OCI-LY7 (cell line): ENCODE data around the gene STK11IP. TPM values are rescaled to one million over a fixed set of nuclear protein-coding genes. Genes with fewer than 3 reads are reported as not detected.

Experiments used
- BruUV-seq: library from RNA; stranded (reverse); fragments of 400-500 nt; replicated peaks from 2 replicates; lab custom pipeline; 2021; lab: Mats Ljungman, UMichigan
- CTCF ChIA-PET: fragments of 300-600 bp; sonication (Branson Sonifier 250); formaldehyde crosslinking; loops from one replicate; lab custom pipeline; 2022; ENCODE audit warnings: antibody characterized with exemption; ENCODE audit not compliant: unreplicated experiment; lab: Charles Lee
- POLR2A ChIA-PET: fragments of 300-600 bp; sonication (Branson Sonifier 250); formaldehyde crosslinking; loops from one replicate; lab custom pipeline; 2022; ENCODE audit warnings: antibody characterized with exemption; lab: Charles Lee
- DNase-seq: peaks from one replicate; pipeline ENCODE4 v3.0.0-alpha.2; 2015; ENCODE audit warnings: low spot score
- H2AFZ ChIP-seq: fragments of 200-600 bp; sonication (generic), shearing (Covaris generic); 2 replicates; pipeline ENCODE4 v1.6.1; 2014; ENCODE audit warnings: mild to moderate bottlenecking, antibody characterized with exemption, low read length, moderate library complexity
- H3K27ac ChIP-seq: fragments of 200-600 bp; sonication (generic); 2 replicates; pipeline ENCODE4 v1.5.1; 2014; ENCODE audit warnings: mixed run types, low read depth, mild to moderate bottlenecking, moderate library complexity, low read length, inconsistent platforms; ENCODE audit not compliant: poor library complexity, severe bottlenecking
- H3K36me3 ChIP-seq: fragments of 200-600 bp; sonication (generic); 2 replicates; pipeline ENCODE4 v1.6.1; 2014; ENCODE audit warnings: mild to moderate bottlenecking, antibody characterized with exemption, low read length, moderate library complexity, mixed read lengths; ENCODE audit not compliant: insufficient read depth
- H3K4me1 ChIP-seq: fragments of 200-600 bp; sonication (generic); 2 replicates; pipeline ENCODE4 v1.5.1; 2014; ENCODE audit warnings: mild to moderate bottlenecking, low read length; ENCODE audit not compliant: insufficient read depth, poor library complexity, severe bottlenecking
- H3K4me2 ChIP-seq: fragments of 200-600 bp; sonication (generic); 2 replicates; pipeline ENCODE4 v1.6.1; 2014; ENCODE audit warnings: mild to moderate bottlenecking, low read length
- H3K4me3 ChIP-seq: fragments of 200-600 bp; sonication (generic); 2 replicates; pipeline ENCODE4 v1.5.1; 2014; ENCODE audit warnings: mild to moderate bottlenecking, low read depth, low read length; ENCODE audit not compliant: poor library complexity, severe bottlenecking
- H3K79me2 ChIP-seq: fragments of 200-600 bp; sonication (generic); 2 replicates; pipeline ENCODE4 v1.6.1; 2016; ENCODE audit warnings: low read depth, mild to moderate bottlenecking, low read length, moderate library complexity, mixed read lengths; ENCODE audit not compliant: insufficient read depth
- H3K9me2 ChIP-seq: fragments of 200-600 bp; sonication (generic); 2 replicates; pipeline ENCODE4 v1.6.1; 2016; ENCODE audit warnings: mild to moderate bottlenecking, low read length, mixed read lengths; ENCODE audit not compliant: insufficient read depth
- H3K9me3 ChIP-seq: fragments of 200-600 bp; sonication (generic); 2 replicates; pipeline ENCODE4 v1.6.1; 2014; ENCODE audit warnings: mild to moderate bottlenecking, mixed run types, low read length, mixed read lengths
- H4K20me1 ChIP-seq: fragments of 200-600 bp; sonication (generic); 2 replicates; pipeline ENCODE4 v1.6.1; 2014; ENCODE audit warnings: mild to moderate bottlenecking, antibody characterized with exemption, low read length, moderate library complexity, mixed read lengths; ENCODE audit not compliant: insufficient read depth
- EZH2phosphoT487 ChIP-seq: fragments of 200-600 bp; sonication (generic); IDR thresholded peaks from 2 replicates; pipeline ENCODE4 v1.6.1; 2018; ENCODE audit warnings: low read depth, borderline replicate concordance, mild to moderate bottlenecking, mixed run types, antibody characterized with exemption, low read length, moderate library complexity, mixed read lengths
- intact Hi-C: fragments of 100-400 bp; cut with micrococcal nuclease; formaldehyde crosslinking; loops from one replicate; pipeline ENCODE4 v1.10.0; 2022; ENCODE audit not compliant: unreplicated experiment
- total RNA-seq, 2 experiments: library from RNA; depleted of rRNA in 1 of 2; stranded (reverse); fragments of >200 nt in 1 of 2; shearing (Covaris generic) in 1 of 2; gene quantifications; 2 replicates each; pipeline ENCODE4 v1.2.3, GENCODE V29; 2014 to 2022
- TF ChIP-seq, protein P1 (sequence below): fragments of 200-600 bp; sonication (generic); conservative IDR thresholded peaks from 2 replicates; pipeline ENCODE4 v1.5.1; 2014; ENCODE audit warnings: mild to moderate bottlenecking, antibody characterized with exemption, low read length, moderate library complexity, mixed read lengths

STK11IP gene
- total RNA-seq, 2 experiments from 2014 or later: 26.5 to 37.6 TPM

DNA sequence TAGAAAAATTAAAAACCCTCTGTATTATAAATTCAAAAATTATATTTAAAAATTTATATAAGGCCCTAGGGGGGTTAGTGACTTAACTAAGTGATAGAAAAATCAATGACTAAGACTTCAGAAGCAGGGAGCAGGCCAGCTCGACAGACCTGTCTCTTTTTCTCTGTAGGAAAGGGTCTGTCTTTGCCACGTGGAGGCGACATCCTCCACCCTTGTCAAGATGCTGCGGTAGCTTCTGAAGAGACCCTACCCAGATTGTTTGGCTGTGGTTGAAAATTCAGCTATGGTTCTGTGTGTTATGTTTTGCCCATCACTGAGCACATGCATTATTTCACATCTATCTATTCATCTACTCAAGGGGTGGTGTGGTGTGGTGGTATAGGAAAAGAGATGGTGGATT is 21.6 kb downstream of the STK11IP start:
- Histone ChIP-seq H4K20me1 (no peaks in the 10 kb centered on the region), H3K9me2 (no peaks in the 10 kb centered on the region), H3K9me3 (no peaks in the 10 kb centered on the region), H3K36me3 (peaks cover 13% of the 10 kb centered on the region; the same call in 1 of the 2 replicates), H3K27ac (no peak overlapping the region), H3K4me2 (no peak overlapping the region), H3K4me1 (no peaks in the 10 kb centered on the region), H2AFZ (no peak overlapping the region), H3K4me3 (no peak overlapping the region), H3K79me2 (no peaks in the 10 kb centered on the region)
- DNase-seq: no peak
- ChIA-PET CTCF (no interaction called here), POLR2A (no interaction called here)
- intact Hi-C loops: no loop called here
- BruUV-seq: no TSS peak
- no peak for TF ChIP-seq EZH2phosphoT487
- TF ChIP-seq, protein P1, sequence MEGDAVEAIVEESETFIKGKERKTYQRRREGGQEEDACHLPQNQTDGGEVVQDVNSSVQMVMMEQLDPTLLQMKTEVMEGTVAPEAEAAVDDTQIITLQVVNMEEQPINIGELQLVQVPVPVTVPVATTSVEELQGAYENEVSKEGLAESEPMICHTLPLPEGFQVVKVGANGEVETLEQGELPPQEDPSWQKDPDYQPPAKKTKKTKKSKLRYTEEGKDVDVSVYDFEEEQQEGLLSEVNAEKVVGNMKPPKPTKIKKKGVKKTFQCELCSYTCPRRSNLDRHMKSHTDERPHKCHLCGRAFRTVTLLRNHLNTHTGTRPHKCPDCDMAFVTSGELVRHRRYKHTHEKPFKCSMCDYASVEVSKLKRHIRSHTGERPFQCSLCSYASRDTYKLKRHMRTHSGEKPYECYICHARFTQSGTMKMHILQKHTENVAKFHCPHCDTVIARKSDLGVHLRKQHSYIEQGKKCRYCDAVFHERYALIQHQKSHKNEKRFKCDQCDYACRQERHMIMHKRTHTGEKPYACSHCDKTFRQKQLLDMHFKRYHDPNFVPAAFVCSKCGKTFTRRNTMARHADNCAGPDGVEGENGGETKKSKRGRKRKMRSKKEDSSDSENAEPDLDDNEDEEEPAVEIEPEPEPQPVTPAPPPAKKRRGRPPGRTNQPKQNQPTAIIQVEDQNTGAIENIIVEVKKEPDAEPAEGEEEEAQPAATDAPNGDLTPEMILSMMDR: peak; percentile 24; the same call in 1 of the 2 replicates

DNA sequence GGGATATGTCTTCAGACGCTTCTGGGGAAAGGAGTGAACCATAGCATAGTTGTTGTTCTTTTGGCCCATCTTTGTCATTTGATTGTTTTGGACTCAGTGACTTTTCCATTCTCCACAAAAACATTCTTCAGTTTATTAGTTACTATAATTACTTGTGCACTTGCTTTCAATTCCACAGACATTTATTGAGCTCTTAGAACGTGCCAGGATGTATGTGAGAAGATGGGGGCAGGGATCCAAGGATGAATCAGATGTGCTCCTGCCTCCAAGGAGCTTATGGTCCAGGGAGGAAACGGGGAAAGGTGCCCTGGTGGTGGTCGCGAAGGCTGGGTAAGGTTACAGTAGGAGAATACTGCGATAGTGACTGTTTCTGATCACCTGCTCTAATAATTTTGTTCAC is 22.9 kb downstream of the STK11IP start:
- Histone ChIP-seq H3K4me2 (no peak overlapping the region), H3K27ac (no peak overlapping the region), H2AFZ (no peak overlapping the region), H3K4me3 (no peak overlapping the region), H3K79me2 (no peaks in the 10 kb centered on the region), H4K20me1 (no peaks in the 10 kb centered on the region), H3K36me3 (peaks cover 6% of the 10 kb centered on the region; the same call in 1 of the 2 replicates), H3K4me1 (no peaks in the 10 kb centered on the region), H3K9me2 (no peaks in the 10 kb centered on the region), H3K9me3 (no peaks in the 10 kb centered on the region)
- DNase-seq: no peak
- POLR2A ChIA-PET: no interaction called here
- no TSS peak for BruUV-seq
- intact Hi-C loops: no loop called here
- CTCF ChIA-PET: no interaction called here
- TF ChIP-seq EZH2phosphoT487: no peak
- TF ChIP-seq, protein P1: no peak

DNA sequence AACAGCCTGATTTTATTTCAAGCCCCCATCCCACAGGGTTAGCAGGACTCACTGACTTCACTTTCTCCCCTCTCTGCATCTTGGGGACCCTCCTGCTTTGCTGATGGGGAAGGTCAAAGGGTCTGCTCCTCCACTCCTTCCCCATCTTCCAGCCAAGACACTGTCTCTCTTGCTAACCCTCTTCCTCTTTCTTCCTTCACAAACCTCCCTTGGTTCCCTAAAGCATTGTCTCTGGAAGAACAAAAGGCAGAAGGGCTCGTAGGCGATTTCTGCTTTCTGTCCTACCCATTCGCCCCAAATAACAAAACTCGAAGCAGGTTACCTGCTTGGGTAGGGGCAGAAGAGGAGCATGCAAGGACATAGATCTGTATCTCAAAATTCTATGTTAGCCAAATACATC is 24.3 kb downstream of the STK11IP start:
- intact Hi-C loops: no loop called here
- CTCF ChIA-PET: no interaction called here
- no peak for DNase-seq
- Histone ChIP-seq H3K36me3 (no peaks in the 10 kb centered on the region), H3K79me2 (no peaks in the 10 kb centered on the region), H4K20me1 (no peaks in the 10 kb centered on the region), H3K9me2 (no peaks in the 10 kb centered on the region), H3K4me3 (no peak overlapping the region), H2AFZ (no peak overlapping the region), H3K9me3 (no peaks in the 10 kb centered on the region), H3K27ac (no peak overlapping the region), H3K4me2 (no peak overlapping the region), H3K4me1 (no peaks in the 10 kb centered on the region)
- POLR2A ChIA-PET: no interaction called here
- TF ChIP-seq, protein P1: no peak
- TF ChIP-seq EZH2phosphoT487: no peak
- BruUV-seq: no TSS peak
